GM12873 (cell line): Measurements from ENCODE around the gene TNPO1.

Experiments used
- CTCF ChIP-seq: IDR thresholded peaks from 2 replicates; pipeline ENCODE4 v1.5.1; 2012; ENCODE audit warnings: low read depth, mild to moderate bottlenecking, moderate library complexity, low read length, control low read depth; ENCODE audit not compliant: insufficient read depth; ENCODE audit errors: missing control alignments

The TNPO1 gene

GRCh38 chr5:72847439-72847838 lies 31.0 kb downstream of the TNPO1 start:
- no peak for TF ChIP-seq CTCF

- no peak for TF ChIP-seq CTCF
These were observed 31.6 kb downstream of the TNPO1 start for GRCh38 chr5:72847989-72848473.

GRCh38 chr5:72848474-72849428 lies 32.3 kb downstream of the TNPO1 start:
- TF ChIP-seq CTCF: no peak

GRCh38 chr5:72849546-72849945 lies 33.1 kb downstream of the TNPO1 start:
- TF ChIP-seq CTCF: no peak

- no peak for TF ChIP-seq CTCF
These were observed 33.7 kb downstream of the TNPO1 start for GRCh38 chr5:72850113-72850512.

GRCh38 chr5:72852356-72852755 lies 35.9 kb downstream of the TNPO1 start:
- no peak for TF ChIP-seq CTCF

GRCh38 chr5:72854419-72854818 lies 38.0 kb downstream of the TNPO1 start:
- TF ChIP-seq CTCF: no peak
